Neural progenitor cell (in vitro differentiated cells): ENCODE data around the gene NBEA. TPM values are rescaled to one million over a fixed set of nuclear protein-coding genes. Genes with fewer than 3 reads are reported as not detected.

ENCODE experiments used
- DNase-seq: peaks from one replicate; pipeline ENCODE4 v3.0.0-alpha.2; 2016; ENCODE audit warnings: low spot score
- H2AFZ ChIP-seq: fragments of 200-600 bp; sonication (generic); replicated peaks from 2 replicates; pipeline ENCODE4 v1.6.1; 2016; ENCODE audit warnings: antibody characterized with exemption
- H3F3A ChIP-seq: fragments of 200-600 bp; sonication (generic); 2 replicates; pipeline ENCODE4 v1.6.1; 2016; ENCODE audit warnings: antibody characterized with exemption, low read depth
- H3K27ac ChIP-seq: fragments of 200-600 bp; sonication (generic); 2 replicates; pipeline ENCODE4 v1.5.1; 2016; ENCODE audit warnings: mild to moderate bottlenecking
- H3K27me3 ChIP-seq: fragments of 200-600 bp; sonication (generic); 2 replicates; pipeline ENCODE4 v1.6.1; 2016; ENCODE audit warnings: mild to moderate bottlenecking, moderate library complexity
- H3K36me3 ChIP-seq: fragments of 200-600 bp; sonication (generic); 2 replicates; pipeline ENCODE4 v1.5.1; 2016
- H3K4me1 ChIP-seq: fragments of 200-600 bp; sonication (generic); 2 replicates; pipeline ENCODE4 v1.6.1; 2016; ENCODE audit warnings: mixed run types
- H3K4me2 ChIP-seq: fragments of 200-600 bp; sonication (generic); 2 replicates; pipeline ENCODE4 v1.6.1; 2016
- H3K4me3 ChIP-seq: fragments of 200-600 bp; sonication (generic); 2 replicates; pipeline ENCODE4 v1.5.1; 2016
- H3K79me2 ChIP-seq: fragments of 200-600 bp; sonication (generic); 2 replicates; pipeline ENCODE4 v1.6.1; 2016; ENCODE audit warnings: low read depth
- H3K9ac ChIP-seq: fragments of 200-600 bp; sonication (generic); 2 replicates; pipeline ENCODE4 v1.6.1; 2016
- H3K9me3 ChIP-seq: fragments of 200-600 bp; sonication (generic); 2 replicates; pipeline ENCODE4 v1.5.1; 2016; ENCODE audit warnings: low read depth
- H4K20me1 ChIP-seq: fragments of 200-600 bp; sonication (generic); 2 replicates; pipeline ENCODE4 v1.6.1; 2016; ENCODE audit warnings: low read depth
- H3K27ac Mint-ChIP-seq: 3 replicates; pipeline ENCODE4 v1.8.0; 2021; ENCODE audit warnings: mixed read lengths
- H3K27me3 Mint-ChIP-seq: 2 replicates; pipeline ENCODE4 v1.8.0; 2022; ENCODE audit warnings: low read depth, mild to moderate bottlenecking, inconsistent platforms, moderate library complexity, mixed read lengths; ENCODE audit not compliant: insufficient read depth
- H3K36me3 Mint-ChIP-seq: 3 replicates; pipeline ENCODE4 v1.8.0; 2021; ENCODE audit warnings: mixed read lengths
- H3K4me1 Mint-ChIP-seq: 3 replicates; pipeline ENCODE4 v1.8.0; 2021; ENCODE audit warnings: mixed read lengths
- H3K4me3 Mint-ChIP-seq: 3 replicates; pipeline ENCODE4 v1.8.0; 2021; ENCODE audit warnings: mild to moderate bottlenecking, moderate library complexity, mixed read lengths
- H3K9me3 Mint-ChIP-seq: 3 replicates; pipeline ENCODE4 v1.8.0; 2020; ENCODE audit warnings: mixed read lengths
- CTCF ChIP-seq: fragments of 200-600 bp; sonication (generic); IDR thresholded peaks from 2 replicates; pipeline ENCODE4 v1.5.1; 2017; ENCODE audit warnings: antibody characterized with exemption, mild to moderate bottlenecking
- EZH2 ChIP-seq: fragments of 200-600 bp; sonication (generic); IDR thresholded peaks from 2 replicates; pipeline ENCODE4 v1.6.1; 2017; ENCODE audit warnings: antibody characterized with exemption, mild to moderate bottlenecking, moderate library complexity
- EZH2phosphoT487 ChIP-seq: fragments of 200-600 bp; sonication (generic); IDR thresholded peaks from 2 replicates; pipeline ENCODE4 v1.6.1; 2017; ENCODE audit warnings: antibody characterized with exemption
- total RNA-seq: library from RNA; depleted of rRNA; stranded (reverse); fragments of >200 nt; gene quantifications from 2 replicates; pipeline ENCODE4 v1.2.3, GENCODE V29; 2015; ENCODE audit warnings: low replicate concordance

NBEA gene
- total RNA-seq, 1 donor from 2014 or later, result 31.0 TPM

- H3K4me2 ChIP-seq, result no peak overlapping the region
- H3K27me3 ChIP-seq, result no peaks in the 10 kb centered on the region
- no peak overlapping the region for H3K27ac ChIP-seq
- Mint-ChIP-seq H3K27ac (no peak overlapping the region), H3K27me3 (no peaks in the 10 kb centered on the region), H3K9me3 (no peaks in the 10 kb centered on the region), H3K36me3 (peaks cover 2% of the 10 kb centered on the region), H3K4me1 (no peaks in the 10 kb centered on the region), H3K4me3 (no peak overlapping the region)
- H3K79me2 ChIP-seq, result no peaks in the 10 kb centered on the region
- H2AFZ ChIP-seq, result no peak overlapping the region
- no peaks in the 10 kb centered on the region for H3K4me1 ChIP-seq
- no peak for DNase-seq
- H3K9me3 ChIP-seq, result no peaks in the 10 kb centered on the region
- H3K9ac ChIP-seq, result no peak overlapping the region
- H3K4me3 ChIP-seq, result no peak overlapping the region
- no peak for TF ChIP-seq EZH2phosphoT487
- TF ChIP-seq EZH2, result no peak
- no peak for TF ChIP-seq CTCF
- no peaks in the 10 kb centered on the region for H3F3A ChIP-seq
- H3K36me3 ChIP-seq, result no peaks in the 10 kb centered on the region
- H4K20me1 ChIP-seq, result no peaks in the 10 kb centered on the region
These were observed 675.4 kb downstream of the NBEA start for GRCh38 chr13:35617420-35617819.

- no peak overlapping the region for H3K27ac Mint-ChIP-seq
- no peaks in the 10 kb centered on the region for H3K9me3 ChIP-seq
These were observed 676.6 kb downstream of the NBEA start for GRCh38 chr13:35618565-35619083.

GRCh38 chr13:35621989-35622388 lies 679.9 kb downstream of the NBEA start:
- DNase-seq, result no peak
- Mint-ChIP-seq H3K4me3 (no peak overlapping the region), H3K4me1 (peaks cover 3% of the 10 kb centered on the region), H3K9me3 (no peaks in the 10 kb centered on the region), H3K27me3 (no peaks in the 10 kb centered on the region), H3K36me3 (peaks cover 2% of the 10 kb centered on the region), H3K27ac (no peak overlapping the region)
- Histone ChIP-seq H3K9me3 (no peaks in the 10 kb centered on the region), H3K36me3 (no peaks in the 10 kb centered on the region), H2AFZ (no peak overlapping the region), H3K4me2 (no peak overlapping the region), H3K4me1 (no peaks in the 10 kb centered on the region), H3K27me3 (no peaks in the 10 kb centered on the region), H3K9ac (no peak overlapping the region), H3K4me3 (no peak overlapping the region), H3K79me2 (no peaks in the 10 kb centered on the region), H3F3A (no peaks in the 10 kb centered on the region), H4K20me1 (no peaks in the 10 kb centered on the region), H3K27ac (no peak overlapping the region)
- TF ChIP-seq EZH2 (no peak), CTCF (no peak), EZH2phosphoT487 (no peak)

More at GRCh38 chr13:35618565-35619083, 676.6 kb downstream of the NBEA start:
- Histone ChIP-seq H4K20me1 (no peaks in the 10 kb centered on the region), H3K4me2 (no peak overlapping the region), H3F3A (no peaks in the 10 kb centered on the region), H3K27ac (no peak overlapping the region), H3K9ac (no peak overlapping the region), H3K36me3 (no peaks in the 10 kb centered on the region), H3K27me3 (no peaks in the 10 kb centered on the region), H3K4me3 (no peak overlapping the region), H3K4me1 (no peaks in the 10 kb centered on the region), H2AFZ (no peak overlapping the region), H3K79me2 (no peaks in the 10 kb centered on the region)
- Mint-ChIP-seq H3K9me3 (no peaks in the 10 kb centered on the region), H3K27me3 (no peaks in the 10 kb centered on the region), H3K36me3 (peaks cover 2% of the 10 kb centered on the region), H3K4me3 (no peak overlapping the region), H3K4me1 (no peaks in the 10 kb centered on the region)
- DNase-seq, result no peak
- TF ChIP-seq EZH2phosphoT487 (no peak), EZH2 (no peak), CTCF (no peak)
